ENCODE results near the gene LYSMD3.

- no peak; the same call in 1 of the 2 replicates for TF ChIP-seq GABPA (tag; conservative IDR thresholded peaks at IDR 0.05; ENCODE audit: low read depth)
- TF ChIP-seq, protein P1, sequence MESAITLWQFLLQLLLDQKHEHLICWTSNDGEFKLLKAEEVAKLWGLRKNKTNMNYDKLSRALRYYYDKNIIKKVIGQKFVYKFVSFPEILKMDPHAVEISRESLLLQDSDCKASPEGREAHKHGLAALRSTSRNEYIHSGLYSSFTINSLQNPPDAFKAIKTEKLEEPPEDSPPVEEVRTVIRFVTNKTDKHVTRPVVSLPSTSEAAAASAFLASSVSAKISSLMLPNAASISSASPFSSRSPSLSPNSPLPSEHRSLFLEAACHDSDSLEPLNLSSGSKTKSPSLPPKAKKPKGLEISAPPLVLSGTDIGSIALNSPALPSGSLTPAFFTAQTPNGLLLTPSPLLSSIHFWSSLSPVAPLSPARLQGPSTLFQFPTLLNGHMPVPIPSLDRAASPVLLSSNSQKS (CRISPR knock-in tag; IDR thresholded peaks at IDR 0.05): no peak
- TF ChIP-seq NFIC (IDR thresholded peaks at IDR 0.05): no peak; the same call in 1 of the 2 replicates
- TF ChIP-seq, protein P2, sequence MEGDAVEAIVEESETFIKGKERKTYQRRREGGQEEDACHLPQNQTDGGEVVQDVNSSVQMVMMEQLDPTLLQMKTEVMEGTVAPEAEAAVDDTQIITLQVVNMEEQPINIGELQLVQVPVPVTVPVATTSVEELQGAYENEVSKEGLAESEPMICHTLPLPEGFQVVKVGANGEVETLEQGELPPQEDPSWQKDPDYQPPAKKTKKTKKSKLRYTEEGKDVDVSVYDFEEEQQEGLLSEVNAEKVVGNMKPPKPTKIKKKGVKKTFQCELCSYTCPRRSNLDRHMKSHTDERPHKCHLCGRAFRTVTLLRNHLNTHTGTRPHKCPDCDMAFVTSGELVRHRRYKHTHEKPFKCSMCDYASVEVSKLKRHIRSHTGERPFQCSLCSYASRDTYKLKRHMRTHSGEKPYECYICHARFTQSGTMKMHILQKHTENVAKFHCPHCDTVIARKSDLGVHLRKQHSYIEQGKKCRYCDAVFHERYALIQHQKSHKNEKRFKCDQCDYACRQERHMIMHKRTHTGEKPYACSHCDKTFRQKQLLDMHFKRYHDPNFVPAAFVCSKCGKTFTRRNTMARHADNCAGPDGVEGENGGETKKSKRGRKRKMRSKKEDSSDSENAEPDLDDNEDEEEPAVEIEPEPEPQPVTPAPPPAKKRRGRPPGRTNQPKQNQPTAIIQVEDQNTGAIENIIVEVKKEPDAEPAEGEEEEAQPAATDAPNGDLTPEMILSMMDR (IDR thresholded peaks at IDR 0.05 in 2 of 3, conservative IDR thresholded peaks at IDR 0.05 in 1 of 3; ENCODE audit: insufficient read depth in 2 of 3, low read depth in 1 of 3, low read length in 3 of 3): peak; percentile 67 to 91 (median 86)
- TF ChIP-seq EZH2 (IDR thresholded peaks at IDR 0.05; ENCODE audit: borderline replicate concordance, low read depth, low read length): no peak
- no peak for TF ChIP-seq ZNF764 (CRISPR knock-in tag; IDR thresholded peaks at IDR 0.05; ENCODE audit: low read depth)
- TF ChIP-seq, protein P3, sequence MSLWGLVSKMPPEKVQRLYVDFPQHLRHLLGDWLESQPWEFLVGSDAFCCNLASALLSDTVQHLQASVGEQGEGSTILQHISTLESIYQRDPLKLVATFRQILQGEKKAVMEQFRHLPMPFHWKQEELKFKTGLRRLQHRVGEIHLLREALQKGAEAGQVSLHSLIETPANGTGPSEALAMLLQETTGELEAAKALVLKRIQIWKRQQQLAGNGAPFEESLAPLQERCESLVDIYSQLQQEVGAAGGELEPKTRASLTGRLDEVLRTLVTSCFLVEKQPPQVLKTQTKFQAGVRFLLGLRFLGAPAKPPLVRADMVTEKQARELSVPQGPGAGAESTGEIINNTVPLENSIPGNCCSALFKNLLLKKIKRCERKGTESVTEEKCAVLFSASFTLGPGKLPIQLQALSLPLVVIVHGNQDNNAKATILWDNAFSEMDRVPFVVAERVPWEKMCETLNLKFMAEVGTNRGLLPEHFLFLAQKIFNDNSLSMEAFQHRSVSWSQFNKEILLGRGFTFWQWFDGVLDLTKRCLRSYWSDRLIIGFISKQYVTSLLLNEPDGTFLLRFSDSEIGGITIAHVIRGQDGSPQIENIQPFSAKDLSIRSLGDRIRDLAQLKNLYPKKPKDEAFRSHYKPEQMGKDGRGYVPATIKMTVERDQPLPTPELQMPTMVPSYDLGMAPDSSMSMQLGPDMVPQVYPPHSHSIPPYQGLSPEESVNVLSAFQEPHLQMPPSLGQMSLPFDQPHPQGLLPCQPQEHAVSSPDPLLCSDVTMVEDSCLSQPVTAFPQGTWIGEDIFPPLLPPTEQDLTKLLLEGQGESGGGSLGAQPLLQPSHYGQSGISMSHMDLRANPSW (CRISPR knock-in tag; IDR thresholded peaks at IDR 0.05): 0 out of 2 replicates have a peak, but pooled peaks have one; percentile 56
- no peak for TF ChIP-seq ZNF274 (IDR thresholded peaks at IDR 0.05; ENCODE audit: borderline replicate concordance, low read depth, low read length)
Observed at GRCh38 chr5:90529939-90530677, 724 bp upstream of the LYSMD3 start.

Data from K562 (cell line).